GM21515 (cell line): ENCODE results near the gene KLF13.

ENCODE experiments used
- ATAC-seq: cut with Tn5 transposase; IDR thresholded peaks from one replicate; pipeline ENCODE4 v1.9.1; 2021; ENCODE audit not compliant: unreplicated experiment

KLF13 gene

DNA sequence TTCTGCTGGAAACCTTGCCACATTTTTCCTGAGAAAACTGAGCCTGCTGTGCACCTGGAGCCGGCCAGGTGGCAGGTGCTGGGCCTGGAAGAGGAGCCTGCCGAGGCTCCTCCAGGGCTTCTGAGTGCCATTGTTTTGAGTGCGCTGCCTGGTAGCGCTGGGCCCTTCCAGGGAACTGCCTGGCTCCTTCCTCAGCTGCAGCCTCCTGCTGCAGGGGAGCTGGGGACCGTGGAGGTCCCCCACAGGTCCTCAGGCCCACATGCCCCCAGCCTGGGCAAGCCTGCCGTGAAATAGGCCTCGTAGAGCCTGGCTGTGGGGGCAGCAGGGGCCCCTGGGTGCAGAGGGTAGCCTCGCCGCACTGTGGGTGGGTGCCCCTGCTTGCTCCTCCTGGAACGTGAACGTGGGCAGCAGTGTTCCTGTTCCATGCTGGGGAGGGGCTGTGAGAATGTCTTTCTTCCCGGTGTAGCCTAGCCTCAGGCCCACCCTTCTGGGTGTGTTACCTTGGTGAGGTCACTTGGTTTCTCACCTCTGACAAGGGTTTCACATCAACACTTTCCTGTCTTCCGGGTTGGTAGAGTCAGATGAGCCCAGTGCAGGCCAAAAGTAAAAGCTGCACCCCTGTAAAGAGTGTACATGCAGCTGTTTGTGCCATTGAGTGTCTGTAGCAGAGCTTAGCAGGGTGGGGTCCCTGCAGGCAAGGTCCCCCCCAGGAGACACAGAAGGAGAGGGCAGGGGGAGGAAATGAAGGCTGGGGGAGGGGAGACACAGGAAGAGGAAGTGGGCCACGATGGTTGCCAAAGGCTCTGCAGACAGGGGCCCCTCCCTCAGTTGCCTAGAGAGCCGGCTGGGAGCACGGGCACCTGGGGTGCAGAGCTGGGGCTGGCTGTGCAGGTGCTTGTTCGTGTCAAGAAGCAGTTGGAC lies 34.5 kb downstream of the KLF13 start:
- ATAC-seq = peak; percentile 68

DNA sequence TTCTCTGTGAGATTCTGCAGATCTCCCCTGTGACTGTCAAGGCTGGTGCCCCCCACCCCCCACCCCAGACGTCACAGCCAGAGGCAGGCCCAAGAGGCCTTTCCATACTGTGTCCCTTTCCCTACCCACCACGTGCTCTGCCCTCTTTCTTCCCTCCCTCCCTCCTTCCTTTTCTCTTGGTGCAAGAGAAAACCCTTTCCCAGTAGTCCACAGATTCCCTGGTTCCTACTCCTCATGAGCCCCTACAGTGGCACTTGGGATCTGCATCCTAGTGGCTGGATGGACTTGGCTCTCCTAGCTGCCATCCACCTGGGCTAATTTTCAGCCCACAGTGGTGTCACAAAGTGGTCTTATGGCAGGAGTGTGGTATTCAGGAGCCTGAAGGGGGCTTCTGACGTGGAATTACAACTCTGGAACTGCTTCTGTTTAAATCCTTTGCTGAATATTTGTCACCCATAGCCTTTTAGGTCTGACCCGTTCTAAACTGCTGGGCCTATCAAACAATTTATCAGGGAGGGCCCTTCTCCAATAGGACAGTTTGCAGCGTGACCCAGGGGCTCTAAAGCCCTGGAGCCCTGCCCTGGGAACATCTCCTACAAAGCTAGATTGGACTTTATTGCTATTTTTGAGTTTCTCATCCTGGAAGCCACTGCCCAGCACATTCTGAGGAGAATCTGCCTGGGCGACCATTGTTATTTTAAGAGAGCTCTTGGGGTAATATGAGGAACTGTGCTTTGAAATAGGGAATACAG lies 35.3 kb downstream of the KLF13 start:
- no peak for ATAC-seq

GRCh38 chr15:31362886-31363285 lies 36.3 kb downstream of the KLF13 start:
- no peak for ATAC-seq

DNA sequence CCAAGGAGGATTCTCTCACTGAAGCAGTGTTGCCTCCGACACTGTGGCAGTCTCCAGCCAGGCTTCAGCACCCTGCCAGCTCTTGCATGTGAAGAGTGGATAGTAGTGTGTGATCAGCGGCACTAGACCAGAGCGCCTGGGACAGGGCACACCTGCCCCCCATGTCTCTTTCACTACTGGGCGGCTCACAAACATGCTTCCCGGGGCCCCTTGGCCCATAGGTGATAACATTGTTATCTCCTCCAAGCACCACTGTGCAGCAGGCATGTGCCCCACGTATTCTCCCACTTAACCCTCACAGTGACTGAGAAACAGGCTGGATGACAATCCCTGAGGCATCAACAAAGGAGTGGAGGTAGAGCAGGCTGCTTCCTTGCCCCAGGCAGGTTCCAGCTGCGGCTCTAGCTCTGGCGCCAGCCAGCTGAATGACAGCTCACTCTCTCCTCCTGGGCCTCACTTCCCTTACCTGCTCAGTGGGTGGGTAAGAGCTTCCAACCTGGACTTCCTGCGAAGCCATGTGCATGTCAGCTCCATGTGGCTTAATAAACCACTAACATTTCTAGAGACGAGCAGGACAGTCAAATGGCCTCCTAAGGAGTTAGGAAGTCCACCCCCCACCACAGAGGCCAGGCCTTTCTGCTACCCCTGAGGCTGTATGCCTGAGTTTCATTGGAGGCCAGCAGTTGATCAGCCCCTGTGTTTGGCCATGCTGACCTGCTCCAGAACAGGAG lies 37.8 kb downstream of the KLF13 start:
- no peak for ATAC-seq

- no peak for ATAC-seq
Observed at GRCh38 chr15:31365032-31365654, 38.5 kb downstream of the KLF13 start.

GRCh38 chr15:31365655-31366127 lies 39.1 kb downstream of the KLF13 start:
- ATAC-seq = peak; percentile 40

- no peak for ATAC-seq
Observed at GRCh38 chr15:31366169-31366734, 39.6 kb downstream of the KLF13 start.

- no peak for ATAC-seq
Observed at GRCh38 chr15:31367021-31367729, 40.5 kb downstream of the KLF13 start.

DNA sequence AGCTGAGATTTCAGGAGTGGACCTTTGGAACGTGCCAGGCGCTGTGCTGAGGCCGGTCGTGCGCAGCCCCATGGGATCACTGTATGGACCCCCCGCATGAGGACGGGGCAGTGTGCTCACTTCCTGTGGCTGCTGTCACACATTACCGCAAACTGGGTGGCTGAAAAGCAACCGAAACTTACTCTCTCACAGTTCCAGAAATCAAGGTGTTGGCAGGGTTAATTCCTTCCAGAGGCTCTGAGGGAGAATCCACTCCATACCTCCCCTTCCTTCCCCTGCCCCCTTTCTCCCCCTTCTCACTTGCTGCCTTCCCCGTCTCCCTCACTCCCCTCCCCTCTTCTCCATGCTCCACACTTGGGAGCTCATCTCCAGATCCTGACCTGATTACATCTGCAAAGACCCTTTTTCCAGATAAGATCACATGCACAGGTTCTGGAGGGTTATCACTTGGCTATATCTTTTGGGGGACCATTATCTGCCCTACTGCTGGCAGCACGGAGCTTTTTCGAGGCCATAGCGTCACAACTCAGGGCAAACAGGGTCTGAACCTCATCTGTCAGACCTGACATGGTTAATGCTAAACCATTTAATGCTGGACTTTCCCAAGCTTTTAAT lies 41.2 kb downstream of the KLF13 start:
- ATAC-seq = no peak

- ATAC-seq = no peak
Observed at GRCh38 chr15:31369727-31370126, 43.1 kb downstream of the KLF13 start.

- no peak for ATAC-seq
Observed at GRCh38 chr15:31371520-31372240, 45.0 kb downstream of the KLF13 start.

DNA sequence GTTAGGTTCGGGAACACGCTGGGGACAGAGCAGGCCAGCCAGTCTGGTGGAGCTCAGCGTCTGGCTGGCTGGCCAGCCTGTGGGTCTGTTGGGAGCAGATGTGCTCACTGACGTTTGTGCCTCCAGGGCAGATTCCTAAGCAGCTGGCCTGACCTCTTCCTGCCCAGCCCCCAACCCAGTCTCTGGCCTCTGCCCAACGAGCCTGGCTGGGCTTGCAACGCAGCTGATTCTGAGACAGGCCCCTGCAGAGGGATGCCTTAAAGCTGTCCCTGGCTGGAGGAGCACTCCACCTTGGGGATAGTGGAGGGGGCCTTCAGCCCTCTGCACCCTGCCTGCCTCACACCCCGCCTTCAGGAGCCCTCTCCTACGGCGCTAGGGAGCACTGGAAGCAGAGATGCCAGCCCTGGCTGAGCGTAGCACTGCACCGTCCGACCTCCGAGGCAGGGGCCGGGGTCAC lies 46.0 kb downstream of the KLF13 start:
- ATAC-seq = no peak

DNA sequence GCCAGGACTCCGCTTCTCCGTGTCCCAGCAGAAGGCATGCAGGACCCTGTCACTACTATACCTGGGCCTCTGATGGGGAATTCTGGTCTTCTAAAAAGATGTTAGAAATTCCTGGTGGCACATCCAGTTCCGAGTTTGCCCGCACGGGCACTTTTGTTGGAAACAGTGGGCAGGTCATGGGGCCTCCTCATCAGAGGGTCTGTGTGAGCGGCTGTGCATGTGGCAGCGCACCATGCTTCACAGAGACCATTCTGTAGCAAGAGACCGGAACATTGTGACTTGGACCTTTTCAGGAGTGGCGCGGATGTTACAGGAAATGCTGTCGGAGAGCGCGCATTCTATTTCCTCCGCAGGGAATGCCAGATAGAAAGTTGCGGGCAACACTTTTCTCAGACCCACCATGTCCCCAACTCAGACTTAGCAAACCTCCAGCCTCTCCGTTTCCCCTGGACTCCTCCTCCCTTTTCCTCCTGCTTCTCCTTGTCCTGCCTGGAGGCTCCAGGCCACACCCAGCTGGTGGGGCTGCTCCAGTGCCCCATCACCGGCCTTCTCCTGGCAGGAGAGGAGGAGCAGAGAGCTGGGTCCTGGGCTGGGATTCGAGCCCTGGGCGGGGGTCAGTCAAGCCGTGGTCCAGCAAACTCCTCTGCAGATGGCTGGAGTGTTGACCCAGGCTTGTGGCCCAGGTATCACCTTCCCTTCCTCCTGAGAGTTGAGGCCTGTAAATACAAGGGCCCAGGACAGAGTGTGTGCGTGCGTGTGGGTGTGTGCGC lies 46.6 kb downstream of the KLF13 start:
- no peak for ATAC-seq

- no peak for ATAC-seq
Observed at GRCh38 chr15:31373970-31374369, 47.3 kb downstream of the KLF13 start.

DNA sequence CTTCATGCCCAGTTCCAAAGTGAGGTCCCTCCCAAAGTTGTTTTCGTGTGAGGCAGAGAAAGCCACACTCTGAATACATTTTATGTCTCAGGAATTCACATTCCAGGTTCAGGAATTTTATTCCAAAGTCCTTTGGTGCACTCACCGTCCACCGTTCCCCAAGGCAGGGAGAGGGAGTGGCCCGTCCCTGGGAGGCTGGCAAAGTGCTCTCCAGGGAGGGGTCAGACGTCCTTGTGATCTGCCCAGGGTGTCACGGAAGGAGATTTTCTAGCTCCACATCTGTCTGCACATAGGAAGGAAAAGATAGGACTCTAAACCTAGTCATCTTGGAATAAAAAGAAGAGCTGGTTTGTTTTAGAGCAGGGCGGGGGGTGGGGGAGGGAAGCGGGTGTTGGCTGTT lies 47.9 kb downstream of the KLF13 start:
- ATAC-seq = no peak

DNA sequence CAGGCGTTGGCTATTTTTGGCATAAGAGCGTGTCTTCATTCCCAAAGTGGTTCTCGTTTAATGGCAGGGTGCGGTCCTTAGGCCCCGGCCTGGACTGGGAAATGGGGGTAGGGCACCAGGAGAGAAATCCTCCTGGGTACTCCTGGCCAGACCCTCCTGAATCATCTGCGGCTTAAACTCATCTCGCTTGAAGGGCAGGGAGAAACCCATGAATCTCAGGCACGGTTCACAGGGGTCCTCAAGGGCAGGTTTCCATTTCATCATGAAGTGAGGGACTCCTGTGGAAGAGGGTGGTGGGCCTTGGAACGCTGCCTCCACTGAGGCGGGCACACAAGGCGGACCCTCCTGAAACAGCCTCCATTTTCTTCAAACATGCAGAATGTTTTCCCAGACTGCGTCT lies 48.4 kb downstream of the KLF13 start:
- ATAC-seq = no peak

GRCh38 chr15:31375772-31376171 lies 49.1 kb downstream of the KLF13 start:
- ATAC-seq = no peak

DNA sequence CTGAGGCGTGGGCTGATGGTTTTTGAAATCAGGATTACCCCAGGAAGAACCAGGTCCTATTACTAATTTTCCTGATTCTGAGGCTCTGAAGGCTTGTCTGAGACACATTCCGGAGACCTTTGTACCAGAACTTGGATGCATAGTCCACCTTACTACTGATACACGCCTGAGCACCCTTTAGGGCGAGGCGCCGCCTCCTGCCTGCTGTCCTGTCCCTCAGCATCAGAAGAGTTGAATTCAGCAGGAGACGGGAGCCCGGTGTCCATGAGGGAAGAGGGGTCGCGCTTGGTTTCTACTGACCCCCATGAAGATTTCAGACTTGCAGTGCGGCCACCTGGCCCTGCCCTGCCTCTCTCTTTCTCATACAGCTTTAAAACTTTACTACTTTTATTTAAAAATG lies 49.9 kb downstream of the KLF13 start:
- no peak for ATAC-seq
